Measurements from ENCODE around the gene ZDHHC18.
"Not testable (repeated sequence)": the region's sequence is repeated elsewhere in the genome, so short reads cannot be mapped to it uniquely, and the experiment has no call there.

The ZDHHC18 gene

GRCh38 chr1:26864610-26865480 lies 38.4 kb downstream of the ZDHHC18 start:
- ATAC-seq: peak; percentile 97

GRCh38 chr1:26873097-26873496 lies 46.6 kb downstream of the ZDHHC18 start:
- ATAC-seq: not testable (repeated sequence)

More at GRCh38 chr1:26864610-26865480, 38.4 kb downstream of the ZDHHC18 start:
- TF ChIP-seq TSHZ2 (CRISPR knock-in tag; IDR thresholded peaks at IDR 0.05) (no peak), PPARA (CRISPR knock-in tag; IDR thresholded peaks at IDR 0.05; ENCODE audit: borderline replicate concordance) (no peak), RARB (CRISPR knock-in tag; IDR thresholded peaks at IDR 0.05) (no peak), POU6F1 (CRISPR knock-in tag; IDR thresholded peaks at IDR 0.05; ENCODE audit: borderline replicate concordance, low read depth) (no peak), GLIS3 (CRISPR knock-in tag; IDR thresholded peaks at IDR 0.05) (no peak), CSDC2 (CRISPR knock-in tag; IDR thresholded peaks at IDR 0.05) (no peak), ARNTL (CRISPR knock-in tag; IDR thresholded peaks at IDR 0.05; ENCODE audit: borderline replicate concordance, low read depth) (no peak), ESRRG (CRISPR knock-in tag; IDR thresholded peaks at IDR 0.05) (no peak), CSRNP3 (CRISPR knock-in tag; IDR thresholded peaks at IDR 0.05) (no peak), ZFP30 (CRISPR knock-in tag; IDR thresholded peaks at IDR 0.05) (no peak), PATZ1 (CRISPR knock-in tag; IDR thresholded peaks at IDR 0.05; ENCODE audit: borderline replicate concordance) (no peak), ZNF565 (CRISPR knock-in tag; conservative IDR thresholded peaks at IDR 0.05; ENCODE audit: low read depth) (no peak), ZC3H10 (CRISPR knock-in tag; IDR thresholded peaks at IDR 0.05) (no peak), ZNF8 (CRISPR knock-in tag; IDR thresholded peaks at IDR 0.05) (no peak), ISL1 (CRISPR knock-in tag; IDR thresholded peaks at IDR 0.05) (no peak), ZNF70 (CRISPR knock-in tag; IDR thresholded peaks at IDR 0.05) (no peak), CREB5 (CRISPR knock-in tag; IDR thresholded peaks at IDR 0.05; ENCODE audit: low read depth) (no peak), TCF4 (CRISPR knock-in tag; IDR thresholded peaks at IDR 0.05; ENCODE audit: borderline replicate concordance) (no peak), TOX (CRISPR knock-in tag; IDR thresholded peaks at IDR 0.05; ENCODE audit: borderline replicate concordance) (no peak)

GRCh38 chr1:26874896-26875295 lies 48.4 kb downstream of the ZDHHC18 start:
- TF ChIP-seq ZNF8 (CRISPR knock-in tag; IDR thresholded peaks at IDR 0.05) (no peak), ZFP30 (CRISPR knock-in tag; IDR thresholded peaks at IDR 0.05) (no peak), ISL1 (CRISPR knock-in tag; IDR thresholded peaks at IDR 0.05) (no peak)
- no peak for ATAC-seq

Data from SK-N-SH treated with all-trans-retinoic acid at 6 μM for 48 hours (cell line).